ENCODE results near the gene ERN1.

The ERN1 gene

GRCh38 chr17:64107500-64108236, 22.3 kb downstream of the ERN1 start:
- H3K9ac ChIP-seq (ENCODE audit: low read length): peak overlapping the region; percentile 9; the same call in 1 of the 2 replicates
- peaks cover 6% of the 10 kb centered on the region; the same call in 1 of the 2 replicates for H3K36me3 ChIP-seq (replicated peaks; ENCODE audit: insufficient read depth, low read length)
- 0 out of 2 replicates have a peak, but pooled peaks cover 4% of the 10 kb centered on the region for H4K20me1 ChIP-seq (ENCODE audit: insufficient read depth, low read length)
- no peaks in the 10 kb centered on the region for H3K27me3 ChIP-seq (replicated peaks; ENCODE audit: insufficient read depth, low read length)
- peaks cover 90% of the 10 kb centered on the region for H3K4me1 ChIP-seq (ENCODE audit: low read length)
- no peak for TF ChIP-seq CTCF (IDR thresholded peaks at IDR 0.05; ENCODE audit: low read length)
- TF ChIP-seq EZH2 (optimal IDR thresholded peaks at IDR 0.05; ENCODE audit: low read depth, low read length): no peak
- TF ChIP-seq EZH2phosphoT487 (IDR thresholded peaks at IDR 0.05; ENCODE audit: low read length): no peak
- peaks cover 95% of the 10 kb centered on the region for H3K79me2 ChIP-seq (ENCODE audit: low read length)
- no peak for DNase-seq
- H3K9me3 ChIP-seq (replicated peaks; ENCODE audit: insufficient read depth, low read length): no peaks in the 10 kb centered on the region
- peak overlapping the region; percentile 90; the same call in 1 of the 2 replicates for H3K27ac ChIP-seq (ENCODE audit: low read length)
- no peaks in the 10 kb centered on the region for H3K9me2 ChIP-seq (replicated peaks; ENCODE audit: insufficient read depth, low read length)
- no peak overlapping the region for H3K4me3 ChIP-seq (ENCODE audit: low read length)
- peaks cover 86% of the 10 kb centered on the region for H3F3A ChIP-seq (ENCODE audit: insufficient read depth, low read length)
- H3K4me2 ChIP-seq (ENCODE audit: low read depth, low read length): peak overlapping the region; percentile 40
- no peak overlapping the region for H2AFZ ChIP-seq (ENCODE audit: low read length)

GRCh38 chr17:64106918-64107317, 23.0 kb downstream of the ERN1 start:
- Histone ChIP-seq H4K20me1 (ENCODE audit: insufficient read depth, low read length) (0 out of 2 replicates have a peak, but pooled peaks cover 4% of the 10 kb centered on the region), H3K27ac (ENCODE audit: low read length) (peak overlapping the region; percentile 90; the same call in 1 of the 2 replicates), H3F3A (ENCODE audit: insufficient read depth, low read length) (peaks cover 93% of the 10 kb centered on the region), H3K36me3 (replicated peaks; ENCODE audit: insufficient read depth, low read length) (no peaks in the 10 kb centered on the region), H3K9me3 (replicated peaks; ENCODE audit: insufficient read depth, low read length) (no peaks in the 10 kb centered on the region), H3K4me1 (ENCODE audit: low read length) (peaks cover 90% of the 10 kb centered on the region), H3K4me2 (ENCODE audit: low read depth, low read length) (peak overlapping the region; percentile 40; the same call in 1 of the 2 replicates), H3K27me3 (replicated peaks; ENCODE audit: insufficient read depth, low read length) (no peaks in the 10 kb centered on the region), H3K4me3 (ENCODE audit: low read length) (no peak overlapping the region), H3K79me2 (ENCODE audit: low read length) (peaks cover 95% of the 10 kb centered on the region), H3K9me2 (replicated peaks; ENCODE audit: insufficient read depth, low read length) (no peaks in the 10 kb centered on the region), H2AFZ (ENCODE audit: low read length) (no peak overlapping the region), H3K9ac (ENCODE audit: low read length) (no peak overlapping the region)
- DNase-seq: no peak
- TF ChIP-seq CTCF (IDR thresholded peaks at IDR 0.05; ENCODE audit: low read length) (no peak), EZH2phosphoT487 (IDR thresholded peaks at IDR 0.05; ENCODE audit: low read length) (no peak), EZH2 (optimal IDR thresholded peaks at IDR 0.05; ENCODE audit: low read depth, low read length) (no peak)

GRCh38 chr17:64103391-64104364, 26.3 kb downstream of the ERN1 start:
- peak overlapping the region; percentile 64; the same call in 1 of the 2 replicates for H3K4me2 ChIP-seq (ENCODE audit: low read depth, low read length)
- peak overlapping the region; percentile 39; the same call in 1 of the 2 replicates for H3K9ac ChIP-seq (ENCODE audit: low read length)
- H3K27ac ChIP-seq (ENCODE audit: low read length): peak overlapping the region; percentile 90
- H3K36me3 ChIP-seq (replicated peaks; ENCODE audit: insufficient read depth, low read length): no peaks in the 10 kb centered on the region; the same call in 1 of the 2 replicates
- H3K79me2 ChIP-seq (ENCODE audit: low read length): peaks cover 95% of the 10 kb centered on the region
- H3K9me3 ChIP-seq (replicated peaks; ENCODE audit: insufficient read depth, low read length): no peaks in the 10 kb centered on the region
- H3K4me1 ChIP-seq (ENCODE audit: low read length): peaks cover 93% of the 10 kb centered on the region
- peaks cover 84% of the 10 kb centered on the region for H3F3A ChIP-seq (ENCODE audit: insufficient read depth, low read length)
- no peaks in the 10 kb centered on the region for H3K27me3 ChIP-seq (replicated peaks; ENCODE audit: insufficient read depth, low read length)
- DNase-seq: peak; percentile 81
- TF ChIP-seq CTCF (IDR thresholded peaks at IDR 0.05; ENCODE audit: low read length) (no peak), EZH2 (optimal IDR thresholded peaks at IDR 0.05; ENCODE audit: low read depth, low read length) (no peak), EZH2phosphoT487 (IDR thresholded peaks at IDR 0.05; ENCODE audit: low read length) (no peak)
- no peak overlapping the region for H3K4me3 ChIP-seq (ENCODE audit: low read length)
- no peaks in the 10 kb centered on the region for H3K9me2 ChIP-seq (replicated peaks; ENCODE audit: insufficient read depth, low read length)
- H4K20me1 ChIP-seq (ENCODE audit: insufficient read depth, low read length): 0 out of 2 replicates have a peak, but pooled peaks cover 4% of the 10 kb centered on the region
- H2AFZ ChIP-seq (ENCODE audit: low read length): no peak overlapping the region
